ENCODE results near the gene ETV6. TPM values are rescaled to one million over a fixed set of nuclear protein-coding genes. Genes with fewer than 3 reads are reported as not detected.

ETV6 gene
- total and polyA plus RNA-seq, 2 of the 8 experiments (the other 6 are each of a cell fraction or from before 2014, with no cell fraction given) = 5.5 to 23.9 TPM

DNA sequence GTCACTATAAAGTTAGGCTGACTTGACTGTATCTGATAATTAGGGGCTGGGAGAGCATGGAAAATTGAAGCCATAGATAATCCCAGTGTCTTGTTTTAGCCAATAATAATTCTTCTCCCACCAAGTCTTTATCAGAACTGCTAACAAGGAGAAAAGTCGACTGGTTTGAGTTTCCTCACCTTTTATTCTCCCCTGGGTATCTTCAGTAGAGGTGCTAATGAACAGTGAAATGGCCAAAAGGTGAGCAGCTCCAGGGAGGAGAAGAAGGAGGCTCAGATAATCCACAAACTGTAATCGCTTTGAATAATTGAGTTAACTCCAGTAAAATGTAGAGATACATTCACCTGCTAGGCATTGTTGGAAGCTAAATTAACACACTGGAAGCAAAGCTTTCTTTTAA is 72.6 kb downstream of the ETV6 start:
- no peak overlapping the region for H3K4me2 ChIP-seq (ENCODE audit: insufficient read depth in 1 of 2, low read depth in 2 of 2, low read length in 2 of 2)
- H3K9me3 ChIP-seq (ENCODE audit: insufficient read depth in 2 of 2, low read depth in 1 of 2, low read length in 1 of 2) = no peaks in the 10 kb centered on the region
- no peak overlapping the region for H2BK120ac ChIP-seq (replicated peaks; ENCODE audit: low read depth, low read length)
- no peak overlapping the region for H2BK15ac ChIP-seq (ENCODE audit: low read length)
- peaks cover 0 to 4% of the 10 kb centered on the region in 2 experiments; a peak in 1 of 4 replicates for H3K79me2 ChIP-seq (ENCODE audit: control insufficient read depth in 1 of 2, insufficient read depth in 2 of 2, low read length in 2 of 2)
- no peak overlapping the region for H2AFZ ChIP-seq (ENCODE audit: low read length)
- H4K20me1 ChIP-seq (replicated peaks in 1 of 2; ENCODE audit: control insufficient read depth in 1 of 2, insufficient read depth in 2 of 2, low read length in 2 of 2) = peaks cover 0 to 2% of the 10 kb centered on the region in 2 experiments
- ChIA-PET POLR2A (ENCODE audit: partially characterized antibody) (no interaction called here), CTCF (ENCODE audit: partially characterized antibody) (interaction anchor here (1.5 to 1.8 kb wide), 2 partner anchors 9 to 83 kb away, joined by 4 to 5 read pairs; no protein-coding TSS in a partner anchor)
- H3K14ac ChIP-seq (ENCODE audit: insufficient read length) = no peak overlapping the region
- no peak overlapping the region for H3K27ac ChIP-seq (ENCODE audit: low read depth, low read length)
- H3K56ac ChIP-seq (replicated peaks; ENCODE audit: insufficient read length, low read depth, low read length) = no peak overlapping the region
- no peak for TF ChIP-seq CTBP2 (IDR thresholded peaks at IDR 0.05; ENCODE audit: borderline replicate concordance, insufficient read depth, insufficient read length, low read length)
- TF ChIP-seq NANOG (IDR thresholded peaks at IDR 0.05; ENCODE audit: insufficient read depth, low read depth, low read length, poor library complexity, severe bottlenecking) = no peak
- no peaks in the 10 kb centered on the region for H3K27me3 ChIP-seq (replicated peaks in 1 of 4; ENCODE audit: control insufficient read depth in 3 of 4, extremely low read depth in 1 of 4, insufficient read depth in 3 of 4, low read length in 3 of 4)
- H3K18ac ChIP-seq (ENCODE audit: extremely low read depth, low read length) = no peak overlapping the region
- no peak overlapping the region for H2BK20ac ChIP-seq (ENCODE audit: low read length)
- H4K91ac ChIP-seq (replicated peaks; ENCODE audit: insufficient read length, low read length) = no peak overlapping the region
- no peak overlapping the region for H2BK5ac ChIP-seq (ENCODE audit: low read depth, low read length)
- H3K9ac ChIP-seq (replicated peaks in 1 of 4; ENCODE audit: extremely low read depth in 1 of 4, low read depth in 3 of 4, low read length in 3 of 4) = no peak overlapping the region
- no peak overlapping the region for H4K8ac ChIP-seq (ENCODE audit: extremely low read depth, insufficient read depth, low read length)
- no peak overlapping the region for H3K4me3 ChIP-seq (ENCODE audit: extremely low read depth in 1 of 4, insufficient read depth in 2 of 4, low read depth in 3 of 4, low read length in 4 of 4)
- H2AK5ac ChIP-seq (ENCODE audit: low read depth, low read length) = no peak overlapping the region
- DNase-seq (ENCODE audit: low read depth in 1 of 2, low spot score in 2 of 2) (no peak), FAIRE-seq (no peak)
- H3K23me2 ChIP-seq (ENCODE audit: low read depth, low read length) = no peaks in the 10 kb centered on the region
- no peak overlapping the region for H3K4ac ChIP-seq (replicated peaks; ENCODE audit: insufficient read length, low read depth, low read length)
- peaks cover 4 to 17% (median 9%) of the 10 kb centered on the region in 4 experiments; a peak in 6 of 7 replicates for H3K4me1 ChIP-seq (replicated peaks in 1 of 4; ENCODE audit: control insufficient read depth in 3 of 4, insufficient read depth in 4 of 4, low read length in 3 of 4)
- peaks cover 4% of the 10 kb centered on the region; the same call in 1 of the 2 replicates for H3K79me1 ChIP-seq (ENCODE audit: low read depth, low read length)
- no peaks in the 10 kb centered on the region for H3K36me3 ChIP-seq (ENCODE audit: control insufficient read depth in 2 of 4, insufficient read depth in 4 of 4, low read length in 3 of 4)
- H4K5ac ChIP-seq (ENCODE audit: insufficient read length, low read depth, low read length) = no peak overlapping the region
- WGBS, 2 experiments (ENCODE audit: extremely low coverage in 1 of 2, insufficient coverage in 1 of 2, insufficient read length in 1 of 2, insufficient replicate concordance in 2 of 2, low coverage in 1 of 2, low lambda C conversion rate in 2 of 2, missing lambda C conversion rate in 1 of 2) = 83% methylated on average over 2 of the region's 2 CpGs; no CpG with 5 or more reads in 1 of the 2 experiments
- no peak overlapping the region for H2BK12ac ChIP-seq (ENCODE audit: low read depth, low read length)
- H3K23ac ChIP-seq (ENCODE audit: insufficient read length) = no peak overlapping the region

Measured in H1 (cell line).